ENCODE measurements around the gene CEP41.
"Not testable (repeated sequence)": the region's sequence is repeated elsewhere in the genome, so short reads cannot be mapped to it uniquely, and the experiment has no call there.

DNA sequence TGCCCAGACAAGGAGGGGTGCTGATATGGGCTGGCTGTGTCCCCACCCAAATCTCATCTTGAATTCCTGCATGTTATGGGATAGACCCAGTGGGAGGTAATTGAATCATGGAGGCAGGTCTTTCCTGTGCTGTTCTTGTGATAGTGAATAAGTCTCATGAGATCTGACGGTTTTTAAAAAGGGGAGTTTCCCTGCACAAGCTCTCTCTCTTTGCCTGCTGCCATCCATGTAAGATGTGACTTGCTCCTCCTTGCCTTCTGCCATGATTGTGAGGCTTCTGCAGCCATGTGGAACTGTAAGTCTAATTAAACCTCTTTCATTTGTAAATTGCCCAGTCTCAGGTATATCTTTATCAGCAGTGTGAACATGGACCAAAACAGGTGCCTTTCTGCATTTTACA, 64.4 kb downstream of the CEP41 start:
- not testable (repeated sequence) for TF ChIP-seq CTCF, POLR2A (IDR thresholded peaks at IDR 0.05)

Measured in vagina (tissue), 2 donors.